Amniotic stem cell (primary cell): Measurements from ENCODE around the gene CIB4.
"Not testable (repeated sequence)": the region's sequence is repeated elsewhere in the genome, so short reads cannot be mapped to it uniquely, and the experiment has no call there.

Experiments
- DNase-seq: peaks from one replicate; lab custom pipeline; 2025; lab: John Stamatoyannopoulos, UW

CIB4 gene

DNA sequence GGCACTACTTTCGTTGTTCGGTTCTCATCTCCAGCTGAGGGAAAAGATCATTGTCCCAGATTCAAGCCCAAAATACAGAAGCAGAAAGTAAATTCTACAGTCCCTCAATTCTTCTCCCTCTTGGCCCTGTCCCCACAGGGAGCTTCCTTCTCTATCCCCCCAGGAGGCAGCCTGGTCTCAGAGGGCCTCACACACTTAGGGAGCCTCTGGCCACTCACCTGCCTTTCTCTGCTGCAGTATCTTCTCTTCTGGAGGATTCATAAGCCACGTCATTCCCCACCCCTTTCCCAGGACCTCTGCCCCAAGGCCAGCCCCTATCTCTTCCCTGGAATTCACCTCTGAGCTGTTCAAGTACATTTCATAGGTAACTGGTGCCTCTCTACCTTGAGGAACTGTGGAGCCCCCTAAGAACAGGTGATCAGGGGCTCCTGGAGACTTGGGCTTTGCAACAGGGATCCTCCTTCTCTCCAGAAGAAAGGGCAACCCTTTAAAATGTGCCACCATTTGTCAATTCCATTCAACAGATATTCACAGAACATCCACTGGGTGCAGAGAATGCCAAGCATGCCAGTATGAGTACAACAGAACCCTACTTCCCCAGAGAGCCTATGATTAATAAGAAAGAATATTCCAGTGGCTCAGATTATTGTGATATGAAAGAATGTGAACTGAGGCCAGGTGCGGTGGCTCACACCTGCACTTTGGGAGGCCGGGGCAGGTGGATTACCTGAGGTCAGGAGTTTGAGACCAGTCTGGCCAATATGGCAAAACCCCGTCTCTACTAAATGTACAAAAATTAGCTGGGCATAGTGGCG is 72.9 kb downstream of the CIB4 start:
- DNase-seq = no peak

DNA sequence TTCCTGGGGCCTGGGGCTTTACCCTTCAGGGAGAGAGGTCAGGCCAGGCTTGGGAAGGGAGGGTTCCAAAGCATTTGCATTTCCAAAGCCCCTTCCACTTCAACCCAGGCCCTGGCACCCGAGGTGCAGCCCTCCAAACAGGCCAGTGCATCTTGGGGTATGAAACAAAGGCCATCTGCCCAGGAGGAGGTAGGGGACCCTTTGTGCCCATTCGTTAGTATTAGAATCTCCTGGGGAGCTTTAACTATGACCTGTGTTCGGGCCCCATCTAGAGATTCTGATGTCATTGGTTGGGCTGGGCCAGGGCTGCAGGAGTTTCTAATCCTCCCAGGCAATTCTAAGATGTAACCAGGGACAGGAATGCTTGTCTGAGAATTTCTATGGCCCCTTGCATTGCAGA is 73.6 kb downstream of the CIB4 start:
- DNase-seq = no peak

DNA sequence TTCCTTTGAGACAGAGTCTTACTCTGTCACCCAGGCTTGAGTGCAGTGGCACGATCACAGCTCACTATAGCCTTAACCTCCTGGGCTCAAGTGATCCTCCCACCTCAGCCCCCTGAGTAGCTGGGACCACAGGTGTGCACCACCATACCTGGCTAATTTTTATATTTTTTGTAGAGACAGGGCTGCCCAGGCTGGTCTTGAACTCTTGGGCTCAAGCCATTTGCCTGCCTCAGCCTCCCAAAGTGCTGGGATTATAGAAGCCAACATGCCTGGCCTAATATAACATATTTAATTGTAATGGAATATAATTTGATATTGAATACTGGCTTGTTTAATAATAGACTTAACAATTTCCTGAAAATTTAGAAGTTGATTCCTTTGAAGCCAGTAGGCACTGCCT is 74.4 kb downstream of the CIB4 start:
- DNase-seq = not testable (repeated sequence)

DNA sequence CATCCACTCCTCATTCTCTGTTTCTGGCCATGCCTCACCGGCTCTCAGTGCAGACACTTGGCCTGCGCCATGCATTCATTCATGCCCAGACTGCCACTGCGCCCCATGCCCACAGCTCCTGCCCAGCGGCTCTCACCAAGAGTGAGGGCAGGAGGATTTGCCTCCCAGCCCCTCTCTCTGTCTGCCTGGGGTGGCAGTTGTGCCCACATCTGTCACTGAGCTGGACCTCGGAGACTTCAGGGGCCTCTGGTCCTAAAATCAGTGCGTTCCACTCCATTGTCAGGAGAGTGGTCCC is 75.1 kb downstream of the CIB4 start:
- DNase-seq = no peak

DNA sequence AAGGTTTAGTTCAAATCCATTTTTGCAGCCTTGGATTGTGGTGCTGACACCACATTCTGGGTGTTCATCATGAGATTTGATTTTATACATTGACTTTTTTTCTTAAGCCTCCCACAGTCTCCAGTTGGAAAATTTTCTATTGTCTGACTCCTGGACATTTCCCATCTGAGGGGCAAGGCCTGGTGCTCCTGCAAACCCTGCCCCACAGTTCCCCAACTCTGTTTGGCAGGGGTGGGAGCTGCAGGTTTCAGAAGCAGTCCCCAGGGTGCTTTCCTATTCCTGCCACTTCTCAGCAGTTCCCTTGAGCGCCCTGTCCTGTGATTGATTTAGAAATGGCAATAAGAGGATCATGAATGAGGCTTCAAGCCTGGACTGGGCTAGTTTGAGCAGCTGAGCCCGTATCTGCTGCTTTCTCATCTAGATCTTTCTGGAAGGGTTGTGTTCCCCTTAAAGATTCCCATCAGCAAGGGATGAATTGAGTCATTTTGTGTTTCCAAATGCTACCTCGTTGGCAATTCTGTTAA is 77.0 kb downstream of the CIB4 start:
- DNase-seq = no peak

DNA sequence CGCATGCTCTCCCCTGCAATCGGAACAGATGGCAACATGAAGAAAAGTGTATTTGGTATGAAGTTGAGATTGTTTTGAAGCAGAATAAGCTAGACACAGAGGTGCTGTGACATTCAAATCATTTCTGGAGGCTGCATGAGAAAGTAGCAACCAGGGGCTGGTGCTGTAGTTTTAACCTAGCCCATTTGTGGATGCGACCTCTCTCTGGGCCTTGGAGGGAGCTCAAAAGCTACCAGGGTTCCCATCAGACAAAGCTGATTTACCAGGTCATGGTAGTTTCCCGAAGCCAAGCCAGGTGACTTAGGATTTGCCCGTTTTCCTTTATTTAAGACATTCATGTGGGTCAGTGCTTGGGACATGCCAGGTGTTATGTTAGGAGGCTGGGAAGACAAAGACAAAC is 77.5 kb downstream of the CIB4 start:
- DNase-seq = no peak

DNA sequence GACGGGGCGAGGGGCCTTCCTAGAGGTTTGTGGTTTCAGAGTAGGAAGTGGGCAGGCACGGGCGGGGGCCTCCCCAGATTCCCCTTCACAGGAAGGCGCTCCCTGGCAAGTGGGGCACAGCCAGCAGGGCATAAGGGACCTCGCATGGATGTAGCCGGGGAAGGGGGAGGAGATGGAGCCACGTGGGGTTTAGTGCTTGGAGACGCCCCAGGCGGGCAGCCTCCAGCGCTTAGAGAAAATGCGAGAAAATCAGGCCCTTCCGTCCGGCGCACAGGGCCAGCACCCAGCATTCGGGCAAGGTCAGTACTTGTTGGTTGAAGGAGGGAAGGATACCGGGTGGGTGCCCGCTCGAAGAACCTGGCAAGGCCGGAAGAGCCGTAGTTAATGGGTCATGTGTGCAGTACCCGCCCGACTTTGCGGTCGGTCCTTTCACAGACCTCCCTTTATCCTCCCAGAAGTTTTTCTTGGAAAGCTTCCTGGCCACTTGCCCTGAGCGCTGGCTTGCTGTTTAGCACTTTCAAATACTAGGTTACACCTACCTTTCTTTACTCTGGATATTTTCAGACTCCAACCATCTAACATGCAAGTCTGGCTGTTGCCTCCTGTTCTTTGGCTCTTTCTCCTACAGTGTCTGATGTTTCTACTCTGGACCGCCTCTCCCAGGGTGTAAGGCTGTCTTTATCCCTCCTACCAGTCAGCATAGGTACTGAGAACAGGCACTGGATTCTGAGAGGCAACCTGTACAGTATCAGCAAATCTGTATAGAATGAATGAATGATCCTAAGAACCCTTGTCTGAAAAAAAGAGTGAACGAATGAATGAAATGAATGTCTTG is 78.1 kb downstream of the CIB4 start:
- DNase-seq = no peak

DNA sequence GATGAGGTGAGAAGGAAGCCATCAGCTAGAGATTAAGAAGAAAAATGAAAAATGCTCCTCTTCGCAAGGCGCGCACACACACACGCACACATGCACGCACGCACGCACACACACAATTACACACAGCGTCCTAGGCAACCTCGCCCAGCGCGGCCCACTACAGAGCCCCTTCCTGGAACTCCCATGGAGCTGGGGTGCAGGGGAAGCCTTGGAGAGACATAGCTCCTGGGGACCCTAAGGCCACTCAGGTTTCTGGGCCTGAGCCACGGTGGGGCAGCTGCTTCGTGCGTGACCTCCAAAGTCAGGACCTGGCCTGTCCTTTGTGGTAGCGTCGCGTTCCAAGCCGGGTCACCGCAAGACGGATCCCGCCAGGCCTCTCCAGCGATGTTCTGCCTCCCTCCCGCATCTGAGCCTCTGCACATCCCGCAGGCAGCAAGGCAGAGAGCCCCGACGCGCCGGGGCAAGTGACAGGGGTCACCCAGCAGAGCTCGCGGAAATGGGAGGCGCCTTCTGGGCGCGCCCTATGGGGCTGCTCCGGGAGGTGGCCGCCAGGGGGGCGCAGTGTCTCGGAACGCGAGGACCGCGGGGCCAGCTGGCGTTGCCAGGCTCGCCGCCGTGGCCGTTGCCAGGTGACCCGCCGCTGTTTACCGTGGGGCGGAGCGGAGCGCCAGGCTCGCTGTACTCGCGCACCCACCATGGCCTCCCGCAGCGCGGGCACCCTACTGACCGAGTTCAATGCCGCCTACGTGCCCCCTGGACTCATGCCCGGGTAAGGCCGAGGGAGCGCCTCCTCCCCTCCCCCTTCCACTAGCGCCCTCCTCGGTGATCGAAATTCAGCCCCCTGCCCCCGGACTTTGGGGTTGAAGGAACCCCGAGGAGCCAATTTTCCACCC is 79.0 kb downstream of the CIB4 start:
- no peak for DNase-seq

DNA sequence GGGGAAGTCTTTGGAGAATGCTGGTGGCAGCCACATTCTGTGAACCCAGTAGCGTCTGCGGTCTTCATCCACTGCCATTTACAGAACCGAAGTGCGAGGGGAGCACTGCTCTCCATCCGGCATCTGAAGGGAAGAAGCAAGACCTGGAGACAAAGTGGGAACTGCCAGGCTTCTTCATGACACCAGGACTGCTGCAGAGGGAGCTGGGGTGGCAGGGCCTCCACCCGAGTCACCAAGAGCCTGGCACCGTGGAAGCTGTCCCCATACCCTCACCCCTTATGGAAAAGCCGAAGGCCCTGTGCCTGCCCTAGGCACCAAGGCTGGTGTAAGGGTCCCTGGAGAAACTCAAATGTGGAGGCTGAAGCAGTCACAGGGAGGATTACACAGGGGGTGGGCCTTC is 79.8 kb downstream of the CIB4 start:
- DNase-seq = no peak

DNA sequence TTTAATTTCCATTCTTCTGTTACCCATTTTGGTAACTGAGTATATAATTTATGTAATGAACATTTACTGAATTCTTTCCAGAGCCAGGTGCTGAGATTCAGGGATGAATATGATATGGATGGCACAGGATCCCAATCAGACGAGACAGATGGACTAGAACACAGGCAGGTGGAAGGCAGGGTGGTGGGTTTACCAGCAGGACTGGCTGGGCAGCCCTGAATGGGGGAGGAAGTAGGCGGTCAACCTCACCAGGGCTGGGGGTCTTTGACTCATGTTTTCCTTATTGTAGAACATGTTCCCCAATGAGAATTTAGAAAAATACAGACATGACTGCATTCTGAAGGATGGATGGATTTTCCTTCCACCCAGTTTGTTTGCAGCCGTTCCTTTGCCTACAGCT is 80.3 kb downstream of the CIB4 start:
- no peak for DNase-seq

DNA sequence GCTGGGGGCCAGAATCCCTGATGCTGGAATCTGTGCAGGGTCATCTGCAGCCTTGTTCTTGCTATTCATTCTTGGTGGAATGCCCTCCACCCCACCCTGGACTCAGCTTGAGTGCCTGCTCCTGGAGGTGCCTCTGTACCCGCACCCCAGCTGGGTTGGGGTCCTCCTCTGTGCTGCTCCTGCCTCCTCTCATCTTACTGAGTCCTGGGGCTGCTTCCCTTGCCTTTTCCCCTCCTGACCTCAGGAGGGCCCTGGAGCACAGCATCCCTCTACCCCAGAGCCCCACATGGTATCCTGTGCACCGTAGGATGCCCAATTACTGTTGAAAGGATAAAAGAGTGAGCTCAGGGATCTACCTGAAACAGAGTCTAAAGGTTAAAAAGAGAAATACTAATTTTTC is 81.6 kb downstream of the CIB4 start:
- DNase-seq = no peak

DNA sequence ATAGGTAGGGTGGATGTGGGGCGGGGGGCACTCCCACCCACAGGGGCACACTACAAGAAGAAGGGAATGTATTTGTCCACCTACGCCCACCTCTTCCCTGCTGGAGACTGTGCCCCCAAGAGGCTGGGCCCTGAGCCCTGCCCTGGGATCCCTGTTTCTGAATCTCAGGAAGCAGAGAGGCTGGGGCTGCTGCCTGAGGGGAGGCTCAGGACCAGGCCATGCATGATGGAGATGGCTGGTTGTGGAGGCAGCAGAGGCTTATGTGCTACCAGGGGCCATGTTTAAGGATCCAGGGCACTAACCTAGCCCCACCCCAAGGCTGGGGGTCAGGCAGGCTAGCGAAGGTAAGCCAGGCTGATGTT is 82.1 kb downstream of the CIB4 start:
- no peak for DNase-seq

DNA sequence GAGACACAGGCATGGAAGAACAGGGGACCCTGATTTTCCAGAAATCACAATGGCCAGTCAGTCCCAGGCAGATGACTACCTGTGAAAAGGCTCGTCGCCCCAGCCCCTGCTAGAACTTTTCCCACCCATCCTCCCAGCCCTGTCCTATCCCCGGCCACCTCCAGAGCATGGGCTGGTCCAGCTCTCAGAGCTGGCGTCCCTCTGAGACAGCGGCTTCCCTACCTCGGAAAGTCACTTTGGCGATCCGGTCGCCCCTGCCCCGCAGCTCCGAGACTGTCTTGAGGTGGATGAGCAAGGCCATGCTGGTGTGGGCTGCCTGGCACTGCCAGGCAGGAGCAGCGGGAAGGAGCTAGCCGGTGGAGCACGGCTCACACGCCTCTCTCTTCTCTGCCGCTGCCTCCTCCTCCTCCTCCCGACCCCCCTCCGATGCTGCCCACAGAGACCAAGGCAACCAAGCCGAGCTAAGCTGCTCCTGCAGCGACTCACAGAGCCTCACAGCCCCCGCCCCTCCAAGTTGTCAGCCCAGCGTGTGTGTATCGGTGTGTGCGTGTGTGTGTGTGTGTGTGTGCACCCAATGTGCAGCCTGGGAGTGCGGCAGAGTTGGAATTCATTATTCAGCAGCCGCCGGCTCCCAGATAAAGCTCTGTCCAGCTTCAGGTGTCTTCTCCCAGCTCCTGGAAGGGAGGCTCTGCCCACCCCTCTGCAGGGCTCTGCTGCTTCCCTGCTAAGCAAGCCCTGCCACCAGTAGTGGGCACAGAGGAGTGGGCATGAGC is 82.7 kb downstream of the CIB4 start:
- no peak for DNase-seq

DNA sequence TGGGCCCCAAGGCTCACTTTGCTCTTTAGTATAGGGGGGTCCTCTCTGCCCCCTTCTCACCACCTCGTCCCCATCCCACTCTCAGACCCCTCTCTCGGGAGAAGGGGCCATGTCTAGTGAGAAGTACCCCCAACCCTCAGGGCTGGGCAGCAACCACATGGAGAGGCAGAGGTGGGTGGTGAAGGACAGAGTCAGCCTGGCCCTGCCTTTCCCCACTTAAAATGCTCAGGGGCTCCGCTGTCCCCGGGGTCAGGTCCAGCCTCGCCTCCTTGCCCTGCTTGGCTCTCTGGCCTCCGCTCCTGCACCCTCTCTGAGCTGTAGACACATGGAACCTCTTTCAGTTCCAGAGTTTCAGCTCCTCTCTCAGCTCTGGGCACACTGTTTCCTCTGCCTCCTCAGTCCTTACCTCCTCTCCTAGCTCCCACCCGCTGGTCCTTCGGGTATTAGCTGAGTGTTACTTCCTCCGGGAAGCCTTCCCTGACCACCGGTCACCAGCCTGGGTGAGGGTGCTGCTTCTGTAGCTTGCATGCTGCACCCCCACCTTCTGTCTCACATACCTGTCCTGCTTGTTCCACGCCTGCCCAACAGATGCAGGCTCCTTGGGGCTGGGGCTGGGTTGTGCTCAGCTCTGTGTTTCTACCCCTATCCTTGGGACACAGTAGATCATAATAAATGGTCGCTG is 83.8 kb downstream of the CIB4 start:
- no peak for DNase-seq

DNA sequence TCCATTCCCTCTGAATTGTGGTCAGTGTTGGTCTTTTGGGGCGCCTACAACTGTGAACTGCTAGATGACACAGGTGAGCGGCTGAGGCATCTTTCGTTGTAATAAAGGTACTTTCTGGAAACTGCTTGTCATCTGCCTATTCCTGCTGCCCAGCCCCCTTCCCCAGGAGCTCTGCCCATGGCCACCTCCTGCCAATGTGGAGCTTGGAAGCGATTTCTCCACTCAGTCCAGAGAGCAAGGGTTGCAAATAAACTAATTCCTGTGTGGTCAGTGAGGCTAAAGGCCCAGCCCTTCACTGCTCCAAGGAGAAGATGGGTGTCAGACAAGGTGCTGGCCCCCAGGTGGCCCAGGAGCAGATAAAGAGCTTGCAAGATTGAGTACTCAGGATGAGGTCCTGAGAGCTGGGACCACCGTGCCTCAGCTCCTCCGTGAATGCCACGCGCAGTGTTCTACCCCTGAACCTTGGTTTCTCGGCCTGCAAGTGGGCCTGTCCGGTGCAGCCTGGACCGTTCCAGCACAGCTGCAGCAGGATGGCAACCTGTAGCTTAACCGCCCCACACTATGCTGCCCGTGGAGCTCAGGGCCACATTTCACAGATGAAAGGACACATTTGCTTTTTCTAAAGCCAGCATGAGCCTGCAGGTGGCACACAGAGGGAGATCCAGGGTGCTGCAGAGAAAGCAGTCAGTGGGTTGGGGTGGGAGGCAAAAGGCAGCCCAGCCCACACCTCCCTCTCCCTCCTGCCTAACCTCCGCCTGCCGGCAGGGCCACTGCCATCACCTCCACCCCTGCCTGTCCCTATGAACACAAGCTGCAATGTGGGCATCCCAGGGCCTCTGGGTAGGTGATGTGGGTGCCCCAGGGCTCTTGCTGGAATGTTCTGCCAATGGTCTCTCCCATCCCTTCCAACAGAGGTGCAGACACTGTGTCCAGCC is 84.6 kb downstream of the CIB4 start:
- no peak for DNase-seq

DNA sequence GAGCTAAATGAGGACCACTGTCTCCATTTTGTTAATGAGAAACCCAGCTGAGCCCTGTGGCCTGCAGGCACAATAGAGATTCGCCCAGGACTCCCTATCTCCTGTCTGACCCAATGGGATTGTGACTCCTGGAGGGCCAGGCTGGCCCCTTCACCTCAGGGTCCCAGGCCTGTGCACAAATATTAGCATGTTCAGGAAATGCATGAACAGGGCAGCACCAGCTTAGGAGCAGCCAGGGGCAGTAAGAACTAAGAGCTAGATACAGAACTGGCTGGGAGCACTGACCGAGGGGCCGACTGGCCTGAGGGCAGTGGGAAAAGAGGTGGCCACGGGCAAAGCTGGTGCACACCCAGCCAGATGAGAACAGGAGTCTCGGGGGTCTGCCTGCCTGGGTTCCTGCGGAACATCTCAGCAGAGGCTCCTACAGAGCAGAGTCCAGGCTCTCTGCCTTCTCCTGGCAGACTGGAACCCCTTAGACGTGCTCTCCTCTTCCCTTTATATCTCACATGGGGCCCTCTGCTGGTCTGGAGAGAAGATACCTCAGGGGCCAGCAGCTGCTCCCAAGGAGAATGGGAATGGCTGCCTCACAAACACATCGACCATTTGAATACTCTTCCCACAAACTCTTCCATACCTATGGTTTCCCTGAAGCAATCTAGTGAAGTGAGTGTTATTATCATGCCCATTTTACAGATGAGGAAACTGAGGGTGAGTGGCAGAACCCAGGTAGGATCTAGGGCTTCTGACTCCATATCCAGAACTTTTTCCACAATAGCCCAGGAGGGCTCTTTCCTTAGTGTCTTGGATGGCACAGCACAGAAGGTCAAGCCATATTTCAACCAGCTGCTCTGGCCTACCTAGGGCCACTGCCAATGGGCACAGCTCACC is 85.7 kb downstream of the CIB4 start:
- no peak for DNase-seq

DNA sequence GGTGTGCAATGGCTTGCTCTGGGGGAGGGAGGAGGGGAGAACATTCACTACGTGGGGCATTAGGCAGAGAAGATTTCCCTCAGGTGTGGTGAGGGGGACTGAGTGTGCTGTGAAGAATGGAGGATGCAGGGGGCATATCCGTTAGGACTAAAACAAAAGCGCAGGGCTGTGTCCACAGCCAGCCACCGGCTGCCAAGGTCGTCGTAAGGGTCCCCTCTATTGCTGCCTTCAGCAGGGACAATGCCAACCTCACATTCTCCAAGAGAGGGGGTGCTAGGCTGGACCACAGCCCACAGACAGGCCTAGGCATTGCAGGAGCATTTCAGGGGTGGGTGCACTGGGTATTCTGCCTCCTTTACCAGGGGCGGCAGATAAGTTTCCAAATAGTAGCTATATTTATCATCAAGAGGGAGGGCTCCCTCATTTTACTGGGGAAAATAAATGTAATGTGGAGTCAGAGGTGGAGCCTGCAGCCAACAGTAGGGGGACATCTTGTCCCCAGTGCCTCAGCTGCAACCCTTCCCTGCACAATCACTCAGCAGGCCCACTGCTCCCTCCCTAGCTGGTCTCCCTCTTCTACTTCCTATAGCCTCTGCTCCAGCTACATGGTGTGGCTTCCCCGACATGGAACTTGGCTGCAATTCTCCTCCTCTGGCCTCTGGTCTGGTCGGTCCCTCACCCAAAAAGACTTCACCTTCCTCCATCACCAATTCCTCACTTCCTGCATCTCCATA is 88.4 kb downstream of the CIB4 start:
- DNase-seq = no peak
